HUES6 (cell line): ENCODE measurements around the gene LRRC45.

Source experiments
- H3K27ac ChIP-seq: 2 replicates; pipeline ENCODE4 v1.7.0; 2013; ENCODE audit warnings: low read depth, mild to moderate bottlenecking, low read length, inconsistent platforms
- H3K27me3 ChIP-seq: 2 replicates; pipeline ENCODE4 v1.6.1; 2013; ENCODE audit warnings: low read length; ENCODE audit not compliant: control insufficient read depth, insufficient read depth
- H3K36me3 ChIP-seq: 2 replicates; pipeline ENCODE4 v1.6.1; 2013; ENCODE audit warnings: low read length; ENCODE audit not compliant: control insufficient read depth, insufficient read depth
- H3K4me1 ChIP-seq: 2 replicates; pipeline ENCODE4 v1.6.1; 2013; ENCODE audit warnings: low read length; ENCODE audit not compliant: control insufficient read depth, insufficient read depth
- H3K4me3 ChIP-seq: 2 replicates; pipeline ENCODE4 v1.5.1; 2013; ENCODE audit warnings: low read depth, low read length
- H3K9ac ChIP-seq: one replicate; pipeline ENCODE4 v1.6.1; 2013; ENCODE audit warnings: mild to moderate bottlenecking, low read length
- H3K9me3 ChIP-seq: 2 replicates; pipeline ENCODE4 v1.6.1; 2013; ENCODE audit warnings: low read depth, low read length; ENCODE audit not compliant: control insufficient read depth, insufficient read depth

Gene LRRC45

GRCh38 chr17:82056729-82057621 is 33.9 kb downstream of the LRRC45 start:
- H3K27me3 ChIP-seq = no peaks in the 10 kb centered on the region
- peaks cover 3% of the 10 kb centered on the region; the same call in 1 of the 2 replicates for H3K4me1 ChIP-seq
- no peak overlapping the region for H3K4me3 ChIP-seq
- no peak overlapping the region for H3K27ac ChIP-seq
- H3K36me3 ChIP-seq = peaks cover 87% of the 10 kb centered on the region
- H3K9ac ChIP-seq = no peak overlapping the region
- H3K9me3 ChIP-seq = no peaks in the 10 kb centered on the region

- Histone ChIP-seq H3K36me3 (peaks cover 96% of the 10 kb centered on the region), H3K4me3 (no peak overlapping the region), H3K9ac (no peak overlapping the region), H3K27ac (no peak overlapping the region), H3K4me1 (no peaks in the 10 kb centered on the region), H3K27me3 (no peaks in the 10 kb centered on the region), H3K9me3 (no peaks in the 10 kb centered on the region)
Measured at GRCh38 chr17:82058230-82058854, 35.2 kb downstream of the LRRC45 start.

GRCh38 chr17:82058855-82059249 is 35.7 kb downstream of the LRRC45 start:
- Histone ChIP-seq H3K4me3 (no peak overlapping the region), H3K9me3 (no peaks in the 10 kb centered on the region), H3K27me3 (no peaks in the 10 kb centered on the region), H3K4me1 (no peaks in the 10 kb centered on the region), H3K36me3 (peaks cover 96% of the 10 kb centered on the region), H3K9ac (no peak overlapping the region), H3K27ac (no peak overlapping the region)

GRCh38 chr17:82059272-82060000 is 36.3 kb downstream of the LRRC45 start:
- peaks cover 91% of the 10 kb centered on the region for H3K36me3 ChIP-seq
- no peak overlapping the region for H3K9ac ChIP-seq
- H3K4me1 ChIP-seq = 0 out of 2 replicates have a peak, but pooled peaks cover 3% of the 10 kb centered on the region
- H3K27me3 ChIP-seq = no peaks in the 10 kb centered on the region
- no peak overlapping the region for H3K4me3 ChIP-seq
- H3K9me3 ChIP-seq = no peaks in the 10 kb centered on the region
- H3K27ac ChIP-seq = no peak overlapping the region

GRCh38 chr17:82060001-82060380 is 36.9 kb downstream of the LRRC45 start:
- no peaks in the 10 kb centered on the region for H3K27me3 ChIP-seq
- no peak overlapping the region for H3K27ac ChIP-seq
- H3K4me3 ChIP-seq = no peak overlapping the region
- H3K36me3 ChIP-seq = peaks cover 85% of the 10 kb centered on the region
- H3K9me3 ChIP-seq = no peaks in the 10 kb centered on the region
- 0 out of 2 replicates have a peak, but pooled peaks cover 4% of the 10 kb centered on the region for H3K4me1 ChIP-seq
- no peak overlapping the region for H3K9ac ChIP-seq

- H3K27ac ChIP-seq = no peak overlapping the region
- H3K36me3 ChIP-seq = peaks cover 80% of the 10 kb centered on the region
- H3K27me3 ChIP-seq = no peaks in the 10 kb centered on the region
- H3K9ac ChIP-seq = no peak overlapping the region
- 0 out of 2 replicates have a peak, but pooled peaks cover 4% of the 10 kb centered on the region for H3K4me1 ChIP-seq
- H3K4me3 ChIP-seq = no peak overlapping the region
- H3K9me3 ChIP-seq = no peaks in the 10 kb centered on the region
Measured at GRCh38 chr17:82060614-82061013, 37.5 kb downstream of the LRRC45 start.

GRCh38 chr17:82061047-82061925 is 38.2 kb downstream of the LRRC45 start:
- Histone ChIP-seq H3K36me3 (peaks cover 73% of the 10 kb centered on the region), H3K9ac (no peak overlapping the region), H3K27me3 (no peaks in the 10 kb centered on the region), H3K4me3 (no peak overlapping the region), H3K27ac (no peak overlapping the region), H3K9me3 (no peaks in the 10 kb centered on the region), H3K4me1 (0 out of 2 replicates have a peak, but pooled peaks cover 4% of the 10 kb centered on the region)

GRCh38 chr17:82062076-82062983 is 39.2 kb downstream of the LRRC45 start:
- Histone ChIP-seq H3K9ac (no peak overlapping the region), H3K27ac (no peak overlapping the region), H3K9me3 (no peaks in the 10 kb centered on the region), H3K36me3 (peaks cover 63% of the 10 kb centered on the region), H3K4me3 (no peak overlapping the region), H3K4me1 (0 out of 2 replicates have a peak, but pooled peaks cover 4% of the 10 kb centered on the region), H3K27me3 (no peaks in the 10 kb centered on the region)

GRCh38 chr17:82062984-82063368 is 39.9 kb downstream of the LRRC45 start:
- no peaks in the 10 kb centered on the region for H3K27me3 ChIP-seq
- 0 out of 2 replicates have a peak, but pooled peaks cover 4% of the 10 kb centered on the region for H3K4me1 ChIP-seq
- H3K9ac ChIP-seq = no peak overlapping the region
- no peak overlapping the region for H3K4me3 ChIP-seq
- H3K27ac ChIP-seq = no peak overlapping the region
- no peaks in the 10 kb centered on the region for H3K9me3 ChIP-seq
- H3K36me3 ChIP-seq = peaks cover 57% of the 10 kb centered on the region
